Gastrocnemius medialis (tissue), 4 donors: ENCODE results near the gene CCDC106.

Source experiments
- CTCF ChIP-seq, 5 experiments: fragments of 450-650 bp in 3 of 5; fragments of 200-600 bp in 2 of 5; sonication (generic) in 2 of 5; IDR thresholded peaks in 4 of 5; conservative IDR thresholded peaks in 1 of 5; 1 replicate in 4 of 5; 2 replicates in 1 of 5; pipeline ENCODE4 v1.5.1; 2016 to 2019; ENCODE audit warnings: antibody characterized with exemption in 5 of 5, mild to moderate bottlenecking in 3 of 5, moderate library complexity in 3 of 5
- POLR2A ChIP-seq, 2 donors: fragments of 450-650 bp; IDR thresholded peaks; one replicate each; pipeline ENCODE4 v1.6.1; 2017; ENCODE audit warnings: antibody characterized with exemption in 2 of 2, mild to moderate bottlenecking in 2 of 2, moderate library complexity in 2 of 2

DNA sequence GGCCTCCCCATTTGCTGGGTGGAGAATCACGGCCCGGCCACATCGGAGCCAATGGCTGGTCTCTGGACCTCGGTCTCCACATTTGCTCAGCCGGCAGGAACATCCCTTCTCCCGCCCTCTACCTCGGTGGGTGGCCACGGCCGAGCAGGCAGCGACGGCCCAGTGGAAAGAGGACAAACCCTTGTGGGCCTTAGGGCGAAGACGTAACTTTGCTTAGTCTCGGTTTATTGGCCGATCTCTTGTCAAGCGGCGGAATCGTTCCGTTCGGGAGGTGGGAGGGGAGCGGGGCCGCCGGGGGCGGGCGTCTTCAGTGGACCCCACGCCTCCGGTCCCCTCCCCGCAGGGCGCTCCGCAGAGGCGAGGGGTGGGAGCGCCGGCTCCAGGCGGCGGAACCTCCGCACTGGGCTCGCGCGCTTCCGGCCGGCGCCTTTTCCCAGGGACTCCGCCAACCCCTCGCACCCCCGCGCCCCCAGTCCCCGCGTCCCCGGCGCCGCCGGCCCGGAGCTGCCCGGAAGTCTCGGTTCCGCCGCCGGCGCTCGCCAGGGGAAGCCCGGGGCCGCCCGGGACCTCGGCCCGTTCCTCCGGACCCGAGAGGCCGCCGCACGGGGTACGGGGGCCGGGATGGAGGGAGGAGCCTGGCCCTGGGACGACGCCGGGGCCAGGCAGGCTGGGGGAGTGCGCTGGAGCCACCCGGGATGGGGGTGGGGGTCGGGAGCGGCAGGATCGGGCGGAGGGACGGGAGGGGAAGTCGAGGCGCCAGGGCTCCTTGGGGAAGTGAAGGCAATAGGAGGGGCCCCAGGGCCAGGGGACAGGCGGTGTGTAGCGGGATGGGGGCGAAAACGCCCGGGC, 7.2 kb upstream of the CCDC106 start, which contains the start of gene ZNF580:
- TF ChIP-seq CTCF (IDR thresholded peaks at IDR 0.05 in 4 of 5, conservative IDR thresholded peaks at IDR 0.05 in 1 of 5) (no peak), POLR2A (IDR thresholded peaks at IDR 0.05) (peak in 1 of 2 donors; percentile 39)
